Ishikawa (cell line): Measurements from ENCODE around the gene TP53AIP1.

ENCODE experiments used
- CEBPB ChIP-seq: IDR thresholded peaks from 2 replicates; pipeline ENCODE4 v1.6.1; 2012
- CREB1 ChIP-seq: IDR thresholded peaks from 2 replicates; pipeline ENCODE4 v1.6.1; 2012; ENCODE audit warnings: low read depth
- EGR1 ChIP-seq: IDR thresholded peaks from 2 replicates; pipeline ENCODE4 v1.6.1; 2012
- EP300 ChIP-seq: IDR thresholded peaks from 2 replicates; pipeline ENCODE4 v1.6.1; 2012; ENCODE audit warnings: borderline replicate concordance
- FOXM1 ChIP-seq: IDR thresholded peaks from 2 replicates; pipeline ENCODE4 v1.6.1; 2012; ENCODE audit warnings: low read depth, borderline replicate concordance
- MAX ChIP-seq: IDR thresholded peaks from 2 replicates; pipeline ENCODE4 v1.6.1; 2012
- RAD21 ChIP-seq: IDR thresholded peaks from 2 replicates; pipeline ENCODE4 v1.6.1; 2012; ENCODE audit warnings: low read depth
- TAF1 ChIP-seq: IDR thresholded peaks from 2 replicates; pipeline ENCODE4 v1.6.1; 2012; ENCODE audit warnings: low read depth, mild to moderate bottlenecking
- TCF12 ChIP-seq: IDR thresholded peaks from 2 replicates; pipeline ENCODE4 v1.6.1; 2012; ENCODE audit warnings: low read depth
- YY1 ChIP-seq: IDR thresholded peaks from 2 replicates; pipeline ENCODE4 v1.6.1; 2012; ENCODE audit warnings: low read depth

GRCh38 chr11:128928400-128928799, 14.3 kb downstream of the TP53AIP1 start:
- TF ChIP-seq TCF12: no peak
- no peak for TF ChIP-seq EP300
- TF ChIP-seq YY1: no peak
- no peak for TF ChIP-seq CREB1
- TF ChIP-seq RAD21: no peak
- TF ChIP-seq FOXM1: no peak
- TF ChIP-seq EGR1: no peak
- TF ChIP-seq TAF1: no peak
- TF ChIP-seq CEBPB: no peak
- no peak for TF ChIP-seq MAX
